HG03439 (cell line): ENCODE data around the gene HCN3.
"Not testable (repeated sequence)": the region's sequence is repeated elsewhere in the genome, so short reads cannot be mapped to it uniquely, and the experiment has no call there.

ENCODE experiments used
- ATAC-seq: cut with Tn5 transposase; IDR thresholded peaks from one replicate; pipeline ENCODE4 v1.9.1; 2021; ENCODE audit warnings: mild to moderate bottlenecking, moderate library complexity; ENCODE audit not compliant: unreplicated experiment

The HCN3 gene

GRCh38 chr1:155282488-155283091 lies 5.3 kb downstream of the HCN3 start:
- no peak for ATAC-seq

DNA sequence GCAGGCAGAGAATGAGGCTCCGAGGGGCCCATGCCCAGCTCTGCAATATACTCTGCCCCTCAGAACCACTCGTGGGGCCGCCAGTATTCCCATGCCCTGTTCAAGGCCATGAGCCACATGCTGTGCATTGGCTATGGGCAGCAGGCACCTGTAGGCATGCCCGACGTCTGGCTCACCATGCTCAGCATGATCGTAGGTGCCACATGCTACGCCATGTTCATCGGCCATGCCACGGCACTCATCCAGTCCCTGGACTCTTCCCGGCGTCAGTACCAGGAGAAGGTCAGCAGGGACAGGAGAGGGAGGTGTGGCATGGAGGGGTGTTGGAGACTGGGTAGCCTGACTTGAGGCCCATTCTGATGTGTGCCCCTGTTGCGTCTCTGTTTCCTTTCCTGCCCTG lies 7.2 kb downstream of the HCN3 start:
- no peak for ATAC-seq

DNA sequence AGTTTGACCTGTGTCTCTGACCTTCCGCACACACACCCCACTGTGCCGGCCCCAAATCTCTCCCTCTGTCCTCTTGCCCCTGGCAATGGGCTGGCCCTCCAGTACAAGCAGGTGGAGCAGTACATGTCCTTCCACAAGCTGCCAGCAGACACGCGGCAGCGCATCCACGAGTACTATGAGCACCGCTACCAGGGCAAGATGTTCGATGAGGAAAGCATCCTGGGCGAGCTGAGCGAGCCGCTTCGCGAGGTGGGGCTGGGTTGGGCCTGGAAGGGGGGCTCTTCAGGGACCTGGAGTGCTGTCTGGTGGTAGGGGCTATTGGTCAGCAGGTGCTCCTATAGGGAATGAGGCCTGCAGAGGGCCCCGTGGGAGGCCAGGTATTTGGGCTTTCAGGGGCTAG lies 7.8 kb downstream of the HCN3 start:
- no peak for ATAC-seq

DNA sequence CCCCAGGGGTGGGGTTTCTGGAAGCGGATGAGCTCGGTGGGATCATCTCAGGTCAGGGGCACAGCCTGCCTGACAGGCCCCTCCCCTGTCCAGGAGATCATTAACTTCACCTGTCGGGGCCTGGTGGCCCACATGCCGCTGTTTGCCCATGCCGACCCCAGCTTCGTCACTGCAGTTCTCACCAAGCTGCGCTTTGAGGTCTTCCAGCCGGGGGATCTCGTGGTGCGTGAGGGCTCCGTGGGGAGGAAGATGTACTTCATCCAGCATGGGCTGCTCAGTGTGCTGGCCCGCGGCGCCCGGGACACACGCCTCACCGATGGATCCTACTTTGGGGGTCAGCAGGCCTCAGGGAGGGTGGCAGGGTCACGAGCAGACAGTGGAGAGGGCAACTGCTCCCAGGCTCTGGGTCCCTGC lies 8.4 kb downstream of the HCN3 start:
- ATAC-seq: no peak

DNA sequence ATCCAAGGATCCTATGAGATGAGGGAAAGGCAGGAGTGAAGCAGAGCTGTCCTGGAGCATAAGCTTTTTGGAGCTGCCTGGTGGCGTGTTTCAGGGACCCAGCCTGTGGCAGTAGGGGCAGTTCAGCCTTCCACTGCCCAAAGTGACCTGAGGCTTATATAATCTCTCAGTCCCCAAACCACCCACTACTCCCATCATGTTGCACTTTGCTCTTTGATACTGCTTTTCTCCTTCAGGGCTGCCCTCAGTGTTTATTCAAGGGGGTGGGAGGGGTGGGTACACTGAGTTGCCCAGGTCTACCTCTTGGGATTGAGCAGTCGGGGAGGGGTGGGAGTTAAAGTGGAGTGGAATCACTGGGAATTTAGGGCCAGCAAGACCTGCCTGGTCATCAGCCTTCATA lies 9.3 kb downstream of the HCN3 start:
- no peak for ATAC-seq

- no peak for ATAC-seq
Observed at GRCh38 chr1:155287987-155288543, 10.8 kb downstream of the HCN3 start.

GRCh38 chr1:155291006-155291405 lies 13.7 kb downstream of the HCN3 start:
- ATAC-seq: not testable (repeated sequence)

- no peak for ATAC-seq
Observed at GRCh38 chr1:155293086-155293749, 16.0 kb downstream of the HCN3 start.

DNA sequence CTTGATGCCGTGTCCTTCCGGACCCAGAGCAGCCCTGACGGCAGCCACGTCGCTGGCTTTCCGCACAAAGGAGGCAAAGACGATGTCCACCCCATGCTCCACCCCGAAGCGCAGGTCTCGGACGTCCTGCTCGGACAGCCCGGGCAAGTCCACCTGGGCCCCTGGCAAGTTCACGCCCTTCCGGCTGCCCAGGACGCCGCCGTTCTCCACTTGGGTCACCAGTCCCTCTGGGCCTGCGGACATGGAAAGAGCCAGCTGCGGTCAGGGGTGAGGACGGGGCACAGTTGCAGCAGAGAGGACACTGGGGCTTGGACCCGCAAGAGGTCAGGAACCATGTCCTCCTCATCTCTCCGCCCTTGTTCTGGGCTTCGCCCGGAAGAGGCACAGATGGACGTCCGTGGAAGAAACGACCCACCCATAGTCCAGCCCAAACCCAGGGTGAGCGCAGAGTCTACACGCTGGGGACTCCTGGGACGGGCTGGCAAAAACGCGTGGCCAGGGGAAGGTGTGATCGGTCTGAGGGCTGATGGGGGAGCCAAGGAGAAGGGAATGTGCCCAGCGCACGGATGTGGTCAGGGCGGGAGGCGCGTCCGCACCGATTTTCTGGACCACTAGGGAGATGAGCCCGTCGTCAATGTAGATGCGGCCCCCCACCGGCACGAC lies 17.4 kb downstream of the HCN3 start:
- ATAC-seq: no peak

GRCh38 chr1:155295183-155295941 lies 18.1 kb downstream of the HCN3 start:
- ATAC-seq: no peak

DNA sequence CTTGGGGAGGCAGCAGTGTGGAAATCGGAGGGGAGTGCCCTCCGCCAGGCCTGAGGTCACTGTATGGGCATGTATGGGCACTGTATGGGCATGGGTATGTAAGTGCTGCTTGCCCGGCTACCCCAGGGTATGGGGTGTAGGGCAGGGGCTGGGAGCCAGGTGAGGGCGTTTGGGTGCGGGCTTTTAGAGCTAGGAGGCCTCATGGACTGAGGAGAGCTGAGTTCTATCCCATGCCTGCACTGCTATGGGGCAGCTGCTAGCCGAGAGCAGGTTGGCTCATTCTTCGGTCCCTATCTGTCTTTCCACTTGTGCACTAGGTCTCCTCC lies 18.6 kb downstream of the HCN3 start:
- no peak for ATAC-seq

- no peak for ATAC-seq
Observed at GRCh38 chr1:155296661-155297060, 19.4 kb downstream of the HCN3 start.

- ATAC-seq: no peak
Observed at GRCh38 chr1:155297384-155297783, 20.1 kb downstream of the HCN3 start.

DNA sequence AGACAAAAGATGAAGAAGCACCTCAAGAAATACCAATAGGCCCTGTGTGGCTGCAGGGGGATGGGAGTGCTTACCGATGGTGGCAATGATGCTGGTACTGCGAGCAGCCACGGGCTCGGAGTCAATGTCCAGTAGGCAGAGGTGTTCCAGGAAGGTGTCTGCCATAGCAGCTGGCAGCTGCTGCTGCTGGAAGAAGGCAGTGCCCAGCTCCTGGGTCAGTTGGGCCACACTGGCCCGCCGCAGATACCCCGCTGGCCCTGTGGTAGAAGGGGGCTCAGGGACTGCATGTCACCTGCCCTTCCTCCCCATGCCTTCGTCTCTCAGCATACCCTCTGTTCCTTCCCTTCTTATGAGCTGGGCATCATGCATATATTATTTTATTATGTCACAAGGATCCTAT lies 22.8 kb downstream of the HCN3 start:
- no peak for ATAC-seq

GRCh38 chr1:155300553-155301329 lies 23.5 kb downstream of the HCN3 start:
- ATAC-seq: no peak

- no peak for ATAC-seq
Observed at GRCh38 chr1:155301342-155301841, 24.1 kb downstream of the HCN3 start, which contains the start of gene PKLR. PKLR (minus strand) TSS chr1:155301438; CDS start chr1:155301395, 43 bp downstream.

DNA sequence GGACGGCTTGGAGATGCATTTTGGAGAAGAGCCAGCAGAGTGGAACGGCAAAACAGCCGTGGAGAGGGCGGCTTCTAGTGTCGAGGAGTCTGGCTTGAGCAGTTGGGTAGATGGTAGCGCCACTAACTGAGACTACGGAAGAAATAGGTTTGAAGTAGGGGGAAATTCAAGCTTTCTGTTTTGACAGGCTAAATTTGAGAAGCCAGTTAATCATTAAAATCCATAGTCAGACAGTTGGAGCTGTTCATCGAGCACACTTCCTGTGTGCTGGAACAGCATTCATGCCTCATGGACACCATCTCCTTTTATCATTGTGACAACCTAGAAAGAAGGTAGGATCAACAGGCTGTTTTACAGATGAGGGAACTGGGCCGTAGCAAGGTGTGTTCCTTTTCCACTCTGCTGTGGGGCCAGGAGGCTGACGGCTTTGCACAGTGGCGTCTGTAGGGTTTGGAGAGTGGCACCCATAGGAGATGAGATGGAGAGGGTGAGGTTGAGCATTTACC lies 27.3 kb downstream of the HCN3 start:
- ATAC-seq: no peak

DNA sequence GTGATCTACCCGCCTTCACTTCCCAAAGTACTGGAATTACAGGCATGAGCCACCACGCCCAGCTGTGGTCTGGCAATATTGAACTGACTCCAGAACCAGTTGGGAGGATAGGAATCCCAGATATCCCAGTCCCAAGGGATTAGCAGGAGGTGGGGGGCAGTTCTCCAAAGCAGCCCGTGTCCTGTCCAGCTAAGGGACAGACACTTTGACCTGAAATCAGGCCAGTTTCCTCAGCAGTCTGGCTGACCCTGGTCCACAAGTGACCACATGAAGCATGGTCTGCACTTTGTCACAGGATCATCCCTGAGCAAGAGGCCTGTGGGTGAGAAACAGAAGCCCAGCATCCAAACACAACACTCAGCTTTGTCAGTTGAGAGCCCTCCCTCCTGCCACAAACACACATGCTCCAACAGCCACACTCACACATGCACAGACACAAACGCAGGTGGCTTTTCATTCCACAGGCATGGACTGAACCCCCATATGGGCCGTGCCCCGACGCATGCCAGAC lies 28.7 kb downstream of the HCN3 start:
- ATAC-seq: no peak

DNA sequence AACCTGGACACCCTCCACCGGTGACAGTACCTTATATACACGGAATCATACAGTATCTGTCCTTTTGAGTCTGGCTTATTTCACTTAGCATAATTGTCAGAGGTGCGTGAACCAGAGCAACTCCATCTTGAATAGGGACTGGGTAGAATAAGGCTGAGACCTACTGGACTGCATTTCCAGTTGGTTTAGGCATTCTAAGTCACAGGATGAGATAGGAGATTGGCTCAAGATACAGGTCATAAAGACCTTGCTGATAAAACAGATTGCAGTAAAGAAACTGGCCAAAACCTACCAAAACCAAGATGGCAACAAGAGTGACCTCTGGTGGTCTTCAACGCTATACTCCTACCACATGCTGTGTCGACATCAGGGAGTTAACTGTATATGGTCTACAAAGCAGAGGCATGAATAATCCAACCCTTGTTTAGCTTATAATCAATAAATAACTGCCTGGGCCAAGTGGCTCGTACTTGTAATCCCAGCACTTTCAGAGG lies 30.0 kb downstream of the HCN3 start:
- ATAC-seq: no peak
